Melanocyte of skin (primary cell): ENCODE data around the gene MUSK. TPM values are rescaled to one million over a fixed set of nuclear protein-coding genes. Genes with fewer than 3 reads are reported as not detected.

ENCODE experiments used
- small RNA-seq, 2 donors: library from RNA; depleted of rRNA; stranded (forward); fragments of <200 nt; gene quantifications; one replicate each; pipeline ENCODE3, GENCODE V24; 2012
- total RNA-seq, 2 donors: library from RNA; depleted of rRNA; stranded (reverse); fragments of >200 nt; gene quantifications; 2 replicates each; pipeline ENCODE4 v1.2.3, GENCODE V29; 2012

The MUSK gene
- not detected for total RNA-seq

DNA sequence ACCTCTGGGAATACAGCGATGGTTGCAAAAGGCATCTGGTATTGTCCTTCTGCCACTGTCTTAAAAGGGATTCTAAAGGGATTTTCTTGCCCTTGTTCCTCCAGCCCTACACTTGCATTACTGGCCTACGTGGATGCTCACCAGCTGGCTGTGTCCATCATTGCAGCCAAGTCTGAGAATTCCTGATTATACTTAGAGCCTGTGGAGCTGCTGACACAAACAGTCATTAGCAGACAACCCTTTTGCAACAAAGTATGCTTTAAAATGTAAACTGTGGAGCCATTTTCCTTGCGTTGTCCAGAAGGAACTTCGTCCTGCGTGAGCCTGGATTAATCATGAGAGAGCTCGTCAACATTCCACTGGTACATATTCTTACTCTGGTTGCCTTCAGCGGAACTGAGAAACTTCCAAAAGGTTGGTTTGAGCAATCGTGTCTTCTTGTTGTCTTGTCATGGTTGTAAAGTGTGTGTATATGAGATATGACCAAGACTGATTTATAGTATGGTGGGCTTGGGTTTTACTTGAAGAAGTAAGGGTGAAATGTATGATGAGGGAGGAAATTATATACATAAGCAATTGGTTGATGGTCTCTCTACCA lies at the start of gene MUSK:
TSS of gene MUSK (plus strand) at position 222 of the 598 bp plus-strand sequence. CDS start at position 336, 114 bp downstream.

Small RNAs within 50 kb of the gene (small RNA-seq; reads per million reads assigned to genes)
- 0 reads per million in 2 donors for gene AL513328.1

Other genes starting within 250 kb of the MUSK start
- gene SVEP1, start 89.0 kb upstream of the MUSK start, total RNA-seq, result under 1 TPM in 1 of 2 donors, not detected in 1; under 0.01 TPM